DND-41 (cell line): Measurements from ENCODE around the gene LTBP1.

ENCODE experiments used
- ATAC-seq: fragments of 200-7000 bp; cut with Tn5 transposase; 3 replicates; pipeline ENCODE4 v1.9.1; 2021; ENCODE audit warnings: low read depth; ENCODE audit not compliant: insufficient read depth
- DNase-seq: peaks from one replicate; pipeline ENCODE4 v3.0.0-alpha.2; 2020
- H2AFZ ChIP-seq: 2 replicates; pipeline ENCODE4 v1.6.0; 2012; ENCODE audit warnings: low read depth, low read length
- H3K27ac ChIP-seq: 2 replicates; pipeline ENCODE4 v1.5.1; 2012; ENCODE audit warnings: low read length, inconsistent platforms
- H3K27me3 ChIP-seq: fragments of 200-600 bp; sonication (generic); 2 replicates; pipeline ENCODE4 v1.6.0; 2012; ENCODE audit warnings: low read length, mild to moderate bottlenecking, inconsistent platforms; ENCODE audit not compliant: insufficient read depth, poor library complexity
- H3K36me3 ChIP-seq: 2 replicates; pipeline ENCODE4 v1.5.1; 2012; ENCODE audit warnings: low read length, inconsistent platforms; ENCODE audit not compliant: insufficient read depth
- H3K4me1 ChIP-seq: 2 replicates; pipeline ENCODE4 v1.5.1; 2012; ENCODE audit warnings: mild to moderate bottlenecking, low read length; ENCODE audit not compliant: insufficient read depth
- H3K4me2 ChIP-seq: 2 replicates; pipeline ENCODE4 v1.6.0; 2012; ENCODE audit warnings: mild to moderate bottlenecking, moderate library complexity, low read length, inconsistent platforms; ENCODE audit not compliant: insufficient read depth
- H3K4me3 ChIP-seq, 2 experiments: fragments of 200-600 bp in 1 of 2; shearing (Covaris generic) in 1 of 2; 2 replicates each; pipeline ENCODE4 v1.5.1; 2012 to 2016; ENCODE audit warnings: inconsistent platforms in 2 of 2, low read length in 2 of 2, mild to moderate bottlenecking in 2 of 2, low read depth in 1 of 2, moderate library complexity in 1 of 2
- H3K79me2 ChIP-seq: 2 replicates; pipeline ENCODE4 v1.6.0; 2012; ENCODE audit warnings: low read length, inconsistent platforms; ENCODE audit not compliant: insufficient read depth
- H3K9ac ChIP-seq: 2 replicates; pipeline ENCODE4 v1.6.0; 2012; ENCODE audit warnings: low read depth, mild to moderate bottlenecking, inconsistent platforms, low read length, moderate library complexity
- H3K9me3 ChIP-seq: 2 replicates; pipeline ENCODE4 v1.5.1; 2012; ENCODE audit warnings: low read length, moderate library complexity, mild to moderate bottlenecking, inconsistent platforms; ENCODE audit not compliant: insufficient read depth, severe bottlenecking
- H4K20me1 ChIP-seq: 2 replicates; pipeline ENCODE4 v1.6.0; 2012; ENCODE audit warnings: low read length; ENCODE audit not compliant: insufficient read depth
- CTCF ChIP-seq: IDR thresholded peaks from 2 replicates; pipeline ENCODE4 v1.5.1; 2012; ENCODE audit warnings: borderline replicate concordance, low read length, moderate library complexity, mild to moderate bottlenecking; ENCODE audit not compliant: poor library complexity, severe bottlenecking; ENCODE audit errors: extremely low read depth
- EZH2 ChIP-seq: IDR thresholded peaks from 3 replicates; pipeline ENCODE4 v1.6.1; 2012; ENCODE audit warnings: borderline replicate concordance, low read depth, mild to moderate bottlenecking, moderate library complexity, low read length, inconsistent platforms; ENCODE audit not compliant: severe bottlenecking

Gene LTBP1

DNA sequence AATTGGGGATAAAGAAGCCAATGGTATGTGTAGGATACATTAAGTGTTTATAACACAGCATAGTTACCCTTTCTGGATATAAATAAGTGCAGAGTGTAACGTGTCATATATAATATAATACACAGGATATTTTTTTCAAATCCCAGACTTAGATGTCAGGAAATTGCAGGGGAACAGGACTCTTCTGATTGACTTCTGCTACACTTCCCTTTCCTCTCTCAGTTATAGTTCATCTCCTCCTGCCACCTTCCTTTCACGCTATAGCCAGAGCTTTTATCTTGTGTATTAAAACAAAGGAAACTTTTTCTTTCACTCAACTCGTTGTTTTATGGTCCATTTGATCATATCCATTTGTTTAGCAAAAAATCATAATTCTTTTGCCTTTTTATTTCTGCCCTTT lies 371.7 kb downstream of the LTBP1 start:
- H3K27ac ChIP-seq = no peak overlapping the region
- no peaks in the 10 kb centered on the region for H3K27me3 ChIP-seq
- no peak for ATAC-seq
- H3K36me3 ChIP-seq = no peaks in the 10 kb centered on the region
- H2AFZ ChIP-seq = no peak overlapping the region
- H3K4me1 ChIP-seq = peaks cover 30% of the 10 kb centered on the region
- no peak for TF ChIP-seq EZH2
- TF ChIP-seq CTCF = no peak
- no peak overlapping the region for H3K9ac ChIP-seq
- H3K79me2 ChIP-seq = no peaks in the 10 kb centered on the region
- H3K9me3 ChIP-seq = no peaks in the 10 kb centered on the region
- no peak for DNase-seq
- H3K4me3 ChIP-seq = no peak overlapping the region
- H3K4me2 ChIP-seq = no peak overlapping the region
- H4K20me1 ChIP-seq = no peaks in the 10 kb centered on the region

GRCh38 chr2:33320573-33320972 lies 373.8 kb downstream of the LTBP1 start:
- H2AFZ ChIP-seq = no peak overlapping the region
- no peaks in the 10 kb centered on the region for H3K36me3 ChIP-seq
- no peak for ATAC-seq
- DNase-seq = no peak
- no peak overlapping the region for H3K4me2 ChIP-seq
- no peak overlapping the region for H3K4me3 ChIP-seq
- H4K20me1 ChIP-seq = no peaks in the 10 kb centered on the region
- no peak overlapping the region for H3K9ac ChIP-seq
- H3K27me3 ChIP-seq = no peaks in the 10 kb centered on the region
- H3K27ac ChIP-seq = no peak overlapping the region; the same call in 1 of the 2 replicates
- peaks cover 34% of the 10 kb centered on the region for H3K4me1 ChIP-seq
- H3K9me3 ChIP-seq = no peaks in the 10 kb centered on the region
- H3K79me2 ChIP-seq = no peaks in the 10 kb centered on the region
- no peak for TF ChIP-seq EZH2
- TF ChIP-seq CTCF = no peak

DNA sequence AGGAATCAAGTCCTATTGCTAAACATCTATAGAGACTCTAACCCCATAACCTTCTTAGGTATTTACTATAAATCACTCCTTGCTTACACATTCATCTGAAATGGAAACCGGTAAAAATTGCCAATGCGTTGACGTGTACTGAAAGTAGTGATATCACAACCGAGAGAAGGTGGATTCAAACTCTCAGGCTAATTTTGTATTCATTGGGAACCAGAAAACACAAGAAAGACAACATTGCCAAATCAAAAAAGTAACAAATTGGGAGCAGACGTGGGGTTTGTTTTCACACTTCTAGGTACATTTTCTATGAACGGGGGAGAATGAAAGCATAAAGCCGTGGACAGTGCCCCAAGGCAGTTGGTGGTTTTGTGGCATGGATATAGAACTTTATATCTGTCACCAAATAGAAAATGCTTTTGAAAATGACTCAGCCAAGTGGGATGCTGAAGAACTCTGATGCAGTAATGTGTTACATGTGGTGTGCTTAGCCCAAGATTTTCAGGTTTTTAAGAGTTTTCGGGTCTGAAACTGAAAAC lies 374.6 kb downstream of the LTBP1 start:
- peak overlapping the region; percentile 63 for H2AFZ ChIP-seq
- H3K27me3 ChIP-seq = no peaks in the 10 kb centered on the region
- H3K79me2 ChIP-seq = no peaks in the 10 kb centered on the region
- TF ChIP-seq CTCF (no peak), EZH2 (no peak)
- peak; percentile 31 for DNase-seq
- H3K9ac ChIP-seq = peak overlapping the region; percentile 9; the same call in 1 of the 2 replicates
- peak overlapping the region; percentile 66 for H3K27ac ChIP-seq
- H3K36me3 ChIP-seq = no peaks in the 10 kb centered on the region
- peaks cover 34% of the 10 kb centered on the region for H3K4me1 ChIP-seq
- H3K4me2 ChIP-seq = peak overlapping the region; percentile 15; the same call in 1 of the 2 replicates
- H3K4me3 ChIP-seq = no peak overlapping the region
- no peaks in the 10 kb centered on the region for H3K9me3 ChIP-seq
- ATAC-seq = peak; percentile 82; the same call in 2 of the 3 replicates
- H4K20me1 ChIP-seq = no peaks in the 10 kb centered on the region
